H1 (cell line): ENCODE results near the gene HSD17B10. TPM values are rescaled to one million over a fixed set of nuclear protein-coding genes. Genes with fewer than 3 reads are reported as not detected.

Experiments
- EP300 ChIP-seq, 2 experiments: IDR thresholded peaks; 1 replicate in 1 of 2; 2 replicates in 1 of 2; pipeline ENCODE4 v1.6.1; 2011 to 2012; ENCODE audit warnings: low read depth in 2 of 2, low read length in 2 of 2, mild to moderate bottlenecking in 2 of 2, borderline replicate concordance in 1 of 2, inconsistent platforms in 1 of 2, moderate library complexity in 1 of 2
- POLR2AphosphoS5 ChIP-seq: IDR thresholded peaks from 2 replicates; pipeline ENCODE4 v1.6.1; 2011; ENCODE audit warnings: low read depth, low read length
- RAD21 ChIP-seq, 2 experiments: IDR thresholded peaks in 1 of 2; conservative IDR thresholded peaks in 1 of 2; 2 replicates each; pipeline ENCODE4 v1.6.1; 2011; ENCODE audit warnings: low read depth in 2 of 2, low read length in 2 of 2, improper control_type of control experiment in 1 of 2, inconsistent platforms in 1 of 2, mild to moderate bottlenecking in 1 of 2, moderate library complexity in 1 of 2
- RBBP5 ChIP-seq: IDR thresholded peaks from 2 replicates; pipeline ENCODE4 v1.7.1; 2012; ENCODE audit warnings: low read depth, mild to moderate bottlenecking, inconsistent platforms, low read length, moderate library complexity, borderline replicate concordance
- polyA plus RNA-seq, 7 experiments: library from polyadenylated mRNA; depleted of rRNA in 3 of 7; stranded (reverse) in 5 of 7; unstranded in 2 of 7; fragments of >200 nt in 5 of 7; fragments of 200-250 nt in 2 of 7; gene quantifications; 1 replicate in 5 of 7; 2 replicates in 1 of 7; 4 replicates in 1 of 7; pipeline versions ENCODE4 v1.2.1 to v1.2.3, GENCODE V29; 2011 to 2013; ENCODE audit warnings: missing spikeins in 2 of 7, mixed read lengths in 2 of 7
- total RNA-seq: library from RNA; stranded (reverse); fragmentation: NEBNext Ultra II Directional; extraction: Animal tissue kit (Norgen Biotek cat#: 25700); gene quantifications from 2 replicates; pipeline ENCODE4 v1.2.1, GENCODE V29; 2021

The HSD17B10 gene
- total and polyA plus RNA-seq, 2 of the 8 experiments (the other 6 are each of a cell fraction or from before 2014, with no cell fraction given), result 114 to 236 TPM

DNA sequence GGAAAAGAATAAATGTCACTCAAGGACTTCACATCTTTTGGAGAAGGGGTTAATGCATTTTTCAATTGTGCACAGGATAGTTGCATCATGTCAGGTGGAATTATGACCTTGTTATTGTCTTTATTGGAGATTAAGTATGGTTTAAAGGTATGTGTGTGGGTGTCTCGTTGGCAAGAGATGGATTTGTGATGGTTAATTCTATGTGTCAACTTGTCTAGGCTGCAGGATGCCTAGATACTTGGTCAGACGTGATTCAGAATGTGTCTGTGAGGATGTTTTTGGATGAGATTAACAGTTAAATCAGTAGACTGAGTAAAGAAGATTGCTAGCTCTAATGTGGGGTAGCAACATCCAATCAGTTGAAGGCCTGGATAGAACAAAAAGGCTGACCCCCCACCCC, 42.2 kb upstream of the HSD17B10 start (continued):
- no peak for TF ChIP-seq POLR2AphosphoS5
- TF ChIP-seq RAD21 (IDR thresholded peaks at IDR 0.05 in 1 of 2, conservative IDR thresholded peaks at IDR 0.05 in 1 of 2; ENCODE audit: low read depth in 2 of 2, low read length in 2 of 2), result no peak
- no peak for TF ChIP-seq RBBP5
- no peak for TF ChIP-seq EP300 (IDR thresholded peaks at IDR 0.05; ENCODE audit: borderline replicate concordance in 1 of 2, low read depth in 2 of 2, low read length in 2 of 2)
